Dermis microvascular lymphatic vessel endothelial cell (primary cell): ENCODE data around the gene CISD1. TPM values are rescaled to one million over a fixed set of nuclear protein-coding genes. Genes with fewer than 3 reads are reported as not detected.
"Not testable (repeated sequence)": the region's sequence is repeated elsewhere in the genome, so short reads cannot be mapped to it uniquely, and the experiment has no call there.

ENCODE experiments used
- DNase-seq, 2 donors: peaks; one replicate each; pipeline versions ENCODE4 v3.0.0 to v3.0.0-alpha.2; 2010; ENCODE audit warnings: low read depth in 2 of 2
- total RNA-seq: library from RNA; depleted of rRNA; stranded (reverse); fragments of >200 nt; gene quantifications from 2 replicates; pipeline ENCODE4 v1.2.1, GENCODE V29; 2014

The CISD1 gene
- 20.3 and 26.0 TPM in 2 replicates for total RNA-seq

GRCh38 chr10:58268946-58269781 lies at the start of gene CISD1:
Gene CISD1 (plus strand): TSS chr10:58269162. CDS start chr10:58269274, 112 bp downstream.
- peak; percentile 100 for DNase-seq

- no peak for DNase-seq
These were observed 49.1 kb upstream of the CISD1 start for GRCh38 chr10:58219875-58220274.

- DNase-seq = no peak
These were observed 48.1 kb upstream of the CISD1 start for GRCh38 chr10:58220769-58221451.

GRCh38 chr10:58225654-58226053 lies 43.3 kb upstream of the CISD1 start:
- no peak for DNase-seq

GRCh38 chr10:58229856-58230255 lies 39.1 kb upstream of the CISD1 start:
- not testable (repeated sequence) for DNase-seq

- DNase-seq = peak; percentile 70 to 93
These were observed 31.7 kb upstream of the CISD1 start for GRCh38 chr10:58237014-58237834.

- peak; percentile 7 to 87 for DNase-seq
These were observed 29.3 kb upstream of the CISD1 start for GRCh38 chr10:58239561-58240169.

- DNase-seq = peak in 1 of 2 donors; percentile 58
These were observed 28.4 kb upstream of the CISD1 start for GRCh38 chr10:58240531-58240930.

GRCh38 chr10:58241346-58241745 lies 27.6 kb upstream of the CISD1 start:
- no peak for DNase-seq

- no peak for DNase-seq
These were observed 25.7 kb upstream of the CISD1 start for GRCh38 chr10:58243269-58243668.

- not testable (repeated sequence) for DNase-seq
These were observed 25.2 kb upstream of the CISD1 start for GRCh38 chr10:58243801-58244200.

- DNase-seq = not testable (repeated sequence)
These were observed 24.7 kb upstream of the CISD1 start for GRCh38 chr10:58244242-58244641.

- DNase-seq = not testable (repeated sequence)
These were observed 24.3 kb upstream of the CISD1 start for GRCh38 chr10:58244666-58245065.

- DNase-seq = no peak
These were observed 15.8 kb upstream of the CISD1 start for GRCh38 chr10:58253184-58253583.

GRCh38 chr10:58254644-58255043 lies 14.3 kb upstream of the CISD1 start:
- no peak for DNase-seq

- not testable (repeated sequence) for DNase-seq
These were observed 12.8 kb upstream of the CISD1 start for GRCh38 chr10:58256013-58256780.

GRCh38 chr10:58258977-58259692 lies 9.8 kb upstream of the CISD1 start:
- no peak for DNase-seq

- DNase-seq = no peak
These were observed 8.6 kb upstream of the CISD1 start for GRCh38 chr10:58260334-58260733.

- DNase-seq = no peak
These were observed 6.2 kb upstream of the CISD1 start for GRCh38 chr10:58262766-58263165.

- peak in 1 of 2 donors; percentile 73 for DNase-seq
These were observed 4.2 kb upstream of the CISD1 start for GRCh38 chr10:58264780-58265179.
